Cardiac septum (tissue), 1 donor: Measurements from ENCODE around the gene DDX11. TPM values are rescaled to one million over a fixed set of nuclear protein-coding genes. Genes with fewer than 3 reads are reported as not detected.
A peak's percentile ranks its signal among the peaks of the same experiment; 100 is the strongest.
"Not testable (repeated sequence)": the region's sequence is repeated elsewhere in the genome, so short reads cannot be mapped to it uniquely, and the experiment has no call there.

Source experiments
- DNase-seq: peaks from one replicate; pipeline ENCODE4 v3.0.0-alpha.2; 2020; ENCODE audit warnings: low spot score
- intact Hi-C: fragments of 100-400 bp; cut with DNase I; formaldehyde crosslinking; loops from one replicate; pipeline ENCODE4 v1.14.0; 2022
- long read RNA-seq: library from polyadenylated mRNA; unstranded; transcript quantifications from one replicate; pipeline ENCODE4 v2.0.0, GENCODE V29; 2021
- total RNA-seq: library from RNA; stranded (reverse); fragmentation: NEBNext Ultra II Directional; extraction: Animal tissue kit (Norgen Biotek cat#: 25700); gene quantifications from one replicate; pipeline ENCODE4 v1.2.1, GENCODE V29; 2021
- donor health status: DM: no; HTN: no; CAD: no.

DDX11 gene
- total RNA-seq, result 3.4 TPM
- long read RNA-seq, partial matches to known transcripts, result 1 of 1 reads
- long read RNA-seq, other reads (novel, unspliced or antisense), result 0 of 1 reads

DNA sequence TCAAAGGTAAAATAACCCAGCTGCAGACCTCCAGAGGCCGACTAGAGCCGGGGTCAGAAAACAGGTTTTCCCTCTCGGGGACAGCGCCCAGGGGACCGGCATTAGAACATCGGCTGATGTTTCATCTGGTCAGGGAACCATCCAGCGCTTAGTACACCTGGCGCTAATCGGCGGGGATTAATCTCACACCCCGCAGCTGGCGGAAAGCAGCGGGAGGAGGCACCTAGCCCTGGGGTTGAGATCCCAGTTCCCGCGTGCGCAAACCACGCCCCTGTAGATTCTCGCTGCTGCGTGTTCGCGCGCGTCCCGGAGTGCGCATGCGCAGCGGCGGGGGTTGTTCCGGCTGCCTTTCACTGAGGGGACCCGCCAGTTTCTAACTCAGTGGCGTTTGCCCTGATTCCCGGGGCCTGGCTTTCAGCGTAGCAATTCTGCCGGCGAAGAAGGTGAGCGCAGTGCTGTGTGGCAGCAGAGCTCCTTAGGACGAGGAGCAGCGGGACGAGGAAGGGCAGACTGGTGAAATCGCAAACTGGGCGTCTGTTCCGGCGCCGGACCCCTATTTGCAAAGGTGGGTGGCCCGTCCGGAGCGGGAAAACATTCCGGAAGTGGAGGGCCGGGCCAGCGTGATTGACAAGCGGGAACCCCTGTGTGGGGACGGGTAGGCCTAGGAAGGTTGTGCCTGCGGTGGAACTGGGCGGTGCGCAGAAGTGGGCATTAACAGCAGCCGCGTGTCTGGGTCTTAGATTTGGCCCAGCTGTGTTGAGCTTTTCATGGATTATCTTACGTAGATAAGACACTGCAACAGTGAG is at the start of gene DDX11:
TSS of gene DDX11 (plus strand) at position 334 of the 806 bp plus-strand sequence. CDS start 4,534 bp downstream, outside the sequence.
- DNase-seq, result peak; percentile 94
- intact Hi-C loops, result loop anchor here (5.0 kb wide), 1 partner anchor 221 kb away; no protein-coding TSS in a partner anchor

DNA sequence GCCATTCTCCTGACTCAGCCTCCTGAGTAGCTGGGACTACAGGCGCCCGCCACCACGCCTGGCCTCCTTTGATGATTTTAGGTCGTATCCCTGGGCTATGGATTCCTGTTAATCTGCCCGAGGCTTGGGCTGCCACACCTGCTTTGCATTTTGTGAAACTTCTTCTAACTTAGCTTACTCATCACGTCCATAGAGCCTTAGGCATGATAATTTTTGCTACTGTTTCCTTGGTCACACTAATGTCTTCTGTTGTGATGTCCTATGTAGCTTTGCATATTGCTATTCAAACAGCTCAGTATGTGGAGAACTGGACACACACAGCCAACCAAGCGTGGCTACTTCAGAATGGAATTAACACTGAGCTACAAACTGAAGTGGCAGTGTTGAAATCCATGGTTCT is 47.5 kb upstream of the DDX11 start:
- no peak for DNase-seq
- intact Hi-C loops, result no loop called here

DNA sequence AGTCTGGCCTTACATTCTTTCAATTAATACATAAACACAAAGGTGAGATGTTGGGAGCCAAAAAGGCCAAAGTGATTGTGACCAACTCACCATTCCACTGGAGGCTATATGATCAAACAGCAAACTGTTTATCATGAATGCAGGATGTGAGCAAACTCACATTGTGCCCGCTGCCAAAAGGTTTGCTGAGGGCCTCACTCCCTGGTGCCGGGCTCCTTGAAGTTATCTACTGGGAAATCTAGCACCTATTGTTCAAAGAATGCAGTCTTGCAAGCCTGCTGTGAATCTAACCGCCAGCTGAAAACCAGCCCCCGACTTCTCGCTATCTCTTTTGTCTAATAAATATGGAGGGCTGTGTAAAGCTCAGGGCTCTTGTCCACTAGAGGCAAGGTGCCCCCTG is 46.7 kb upstream of the DDX11 start:
- intact Hi-C loops, DNase-seq: not testable (repeated sequence)

DNA sequence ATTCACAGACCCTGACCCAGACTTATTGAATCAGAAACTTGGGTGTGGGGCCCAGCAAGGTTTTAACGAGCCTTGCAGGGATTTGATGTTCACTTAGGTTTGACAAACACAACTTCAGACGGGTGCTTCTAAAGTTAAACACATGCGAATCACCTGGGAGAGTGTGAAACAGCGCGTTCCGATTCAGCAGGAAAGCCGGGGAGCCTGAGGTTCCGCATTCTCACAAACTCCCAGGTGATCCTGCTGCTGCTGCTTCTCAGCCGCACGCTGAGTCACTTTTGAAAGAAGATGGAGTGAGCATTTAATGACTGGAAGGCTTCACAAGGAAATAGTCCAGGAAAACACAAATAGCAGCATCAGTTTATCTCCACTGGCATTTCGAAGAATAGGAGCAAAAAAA is 44.2 kb upstream of the DDX11 start:
- DNase-seq, result no peak
- intact Hi-C loops, result no loop called here

DNA sequence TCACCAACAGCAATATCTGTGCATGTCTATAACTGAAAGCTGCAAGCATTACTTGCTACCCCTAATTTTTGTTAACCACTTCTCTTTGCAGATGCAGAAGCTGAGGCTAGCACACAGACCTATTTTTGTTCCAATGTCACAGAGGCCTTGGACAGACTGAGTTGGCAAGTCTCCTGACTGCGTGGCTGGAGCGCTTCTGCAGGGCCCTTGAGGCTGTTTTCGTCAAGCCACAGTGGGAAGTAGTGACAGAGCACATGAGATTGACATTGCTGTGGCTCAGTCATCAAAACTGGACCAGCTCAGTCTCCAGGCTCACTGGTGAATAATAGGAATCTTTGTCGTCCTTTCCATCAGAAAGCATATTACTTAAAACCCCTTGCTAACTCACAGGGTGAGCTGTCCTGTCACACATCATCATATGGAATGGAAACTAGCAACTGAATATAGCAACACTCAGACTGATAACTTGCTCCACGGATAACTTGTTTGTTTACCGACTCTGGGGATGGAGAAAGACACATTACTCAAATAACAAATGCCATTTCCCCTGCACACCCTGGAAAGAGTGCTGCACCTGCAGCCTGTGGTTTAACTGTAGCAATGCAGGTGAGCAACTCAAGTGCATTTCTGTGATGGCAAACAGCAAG is 43.6 kb upstream of the DDX11 start:
- intact Hi-C loops, result no loop called here
- no peak for DNase-seq

DNA sequence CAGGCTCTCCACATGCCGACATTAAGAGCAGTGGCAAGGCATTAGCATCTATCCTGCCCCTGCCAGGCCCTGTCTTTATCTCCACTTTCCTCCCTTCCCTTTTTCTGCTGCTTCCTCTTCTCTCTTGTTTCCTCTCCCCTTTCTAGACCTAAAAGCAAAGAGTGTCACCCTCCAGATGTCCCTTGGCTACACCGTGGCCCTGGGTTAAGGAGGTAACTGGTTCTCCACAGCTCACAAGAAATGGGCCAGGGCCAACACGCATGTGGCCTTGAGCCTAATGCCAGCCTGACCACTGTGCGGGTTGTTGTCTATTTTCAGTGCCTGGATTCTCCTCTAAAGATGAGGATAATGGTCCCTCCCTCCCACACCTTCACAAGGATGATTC is 41.7 kb upstream of the DDX11 start:
- DNase-seq, result no peak
- intact Hi-C loops, result no loop called here

DNA sequence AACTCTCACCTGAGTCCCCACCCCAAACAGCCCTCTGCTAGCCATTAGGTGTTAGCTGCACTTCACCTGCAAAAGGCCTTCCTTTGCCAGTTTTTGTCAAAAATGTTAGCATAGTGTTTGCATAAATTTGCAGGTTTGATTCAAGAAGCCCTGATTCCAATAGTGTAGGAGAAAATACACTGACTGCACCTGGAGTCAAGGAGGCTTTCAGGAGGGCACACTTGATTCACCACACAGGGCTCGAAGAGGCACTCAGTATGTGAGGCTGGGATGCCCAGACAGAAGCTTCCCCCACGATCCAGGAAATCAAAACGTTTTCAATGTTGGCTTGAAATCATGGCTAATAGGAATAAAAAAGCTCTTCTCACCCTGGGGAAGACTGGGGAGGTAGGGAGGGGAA is 40.5 kb upstream of the DDX11 start:
- intact Hi-C loops, result no loop called here
- no peak for DNase-seq

DNA sequence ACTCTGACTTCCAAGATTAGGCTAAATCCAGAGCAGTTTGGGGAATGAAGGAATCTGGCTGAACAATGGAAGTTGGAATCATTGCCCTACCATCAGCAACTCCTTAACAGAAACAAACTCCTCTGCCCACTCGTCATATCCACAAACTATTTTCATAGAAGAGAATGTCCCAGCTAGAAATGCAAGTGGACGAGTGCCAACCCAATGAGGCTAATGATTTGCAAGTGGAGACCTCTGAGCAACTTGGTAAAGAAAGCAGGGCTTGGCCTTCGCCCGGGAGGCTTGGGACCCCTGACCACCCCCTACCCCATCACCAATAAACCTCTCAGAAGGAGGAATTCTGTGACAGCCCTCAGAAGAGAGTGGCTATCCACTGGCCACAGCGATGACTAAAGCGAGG is 40.0 kb upstream of the DDX11 start:
- no peak for DNase-seq
- intact Hi-C loops, result no loop called here

DNA sequence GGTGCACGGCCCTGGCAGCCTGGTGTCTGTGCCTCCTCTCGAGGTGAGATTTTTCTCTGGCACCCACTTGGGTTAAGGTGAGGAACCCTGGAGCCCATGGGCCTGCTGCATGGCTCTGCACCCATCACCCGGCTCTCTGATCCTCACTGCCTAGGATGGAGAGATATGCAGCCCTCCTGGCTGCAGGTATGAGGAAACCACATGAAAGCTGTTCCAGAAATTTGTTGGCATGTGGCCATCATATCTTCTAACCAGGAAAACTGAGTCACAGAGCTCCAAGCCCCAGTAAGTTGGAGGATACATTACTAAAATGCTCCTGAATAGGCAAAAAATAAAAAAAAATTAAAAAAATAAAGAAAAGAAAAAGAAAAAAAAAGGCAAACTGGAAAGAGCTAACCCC is 39.3 kb upstream of the DDX11 start:
- DNase-seq, result no peak
- intact Hi-C loops, result no loop called here

DNA sequence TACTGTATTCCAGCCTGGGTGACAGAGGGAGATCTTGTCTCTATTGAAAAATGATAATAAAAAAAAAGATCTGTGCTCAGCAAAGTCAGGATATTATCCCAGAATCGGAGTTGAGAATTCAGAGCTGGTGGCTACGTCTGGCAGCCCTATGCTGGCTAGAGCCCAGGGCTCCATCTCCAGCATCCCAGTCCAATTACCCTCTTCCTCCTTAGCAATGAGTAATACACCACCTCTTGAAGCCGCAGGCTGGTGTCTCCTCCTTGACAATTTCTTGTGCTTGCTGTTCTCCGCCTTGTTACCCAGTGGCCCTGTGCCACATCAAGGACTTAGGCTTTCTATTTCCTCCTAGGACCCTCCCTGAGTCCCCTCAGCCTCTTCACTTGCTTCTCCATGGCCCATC is 38.4 kb upstream of the DDX11 start:
- intact Hi-C loops, result no loop called here
- DNase-seq, result no peak

DNA sequence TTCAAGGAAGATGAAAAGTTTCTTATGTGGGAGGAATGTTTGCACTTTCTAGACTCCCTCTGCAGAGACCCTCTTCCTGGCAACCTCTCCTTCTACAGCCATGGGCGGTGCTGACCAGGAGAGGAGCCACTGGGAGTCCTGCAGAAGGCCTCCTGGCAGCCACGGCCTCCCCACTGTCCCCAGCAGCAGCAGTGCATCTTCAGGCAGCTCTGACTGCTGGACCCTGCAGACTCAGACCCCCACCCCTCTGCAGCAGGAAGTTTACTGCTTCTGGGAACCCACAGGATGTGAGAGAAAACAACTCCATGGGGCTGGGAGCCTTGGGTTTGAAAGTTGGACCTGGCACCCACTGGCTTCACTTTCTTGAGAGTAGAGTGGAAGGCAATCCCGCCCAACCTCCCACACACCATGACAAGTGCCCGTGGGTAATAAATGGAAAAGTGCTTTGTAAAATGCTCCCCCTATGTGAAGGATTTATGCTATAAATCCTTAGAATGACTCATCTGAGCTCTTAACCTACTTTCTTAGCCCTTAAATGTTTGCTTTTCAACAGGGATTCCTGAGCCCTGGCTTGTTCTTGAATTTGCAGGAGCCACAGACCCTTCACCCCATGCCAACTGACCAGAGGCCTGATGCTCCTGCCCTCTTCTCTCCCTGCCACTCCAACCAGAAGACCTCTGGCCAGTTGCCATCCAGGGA is 37.5 kb upstream of the DDX11 start:
- DNase-seq, result no peak
- intact Hi-C loops, result no loop called here

DNA sequence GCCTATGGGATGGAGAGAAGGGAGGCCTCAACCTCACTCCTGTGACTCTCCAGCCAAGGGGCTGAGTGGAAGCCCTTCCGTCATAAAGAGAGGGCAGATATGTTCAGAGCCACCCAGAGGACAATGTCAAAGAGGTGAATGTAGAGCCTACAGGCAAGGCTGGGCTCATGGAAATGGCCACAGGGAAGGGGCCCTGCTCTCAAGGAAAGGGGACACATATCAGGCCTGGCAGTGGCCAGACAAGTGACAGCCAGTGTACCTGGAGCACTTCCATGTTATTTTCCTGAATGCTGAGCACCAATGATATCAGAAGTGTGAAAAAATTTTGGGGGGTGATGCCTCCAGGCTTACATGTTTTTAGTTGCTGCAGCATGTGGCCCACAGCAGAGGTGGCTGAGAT is 36.6 kb upstream of the DDX11 start:
- intact Hi-C loops, result no loop called here
- no peak for DNase-seq

DNA sequence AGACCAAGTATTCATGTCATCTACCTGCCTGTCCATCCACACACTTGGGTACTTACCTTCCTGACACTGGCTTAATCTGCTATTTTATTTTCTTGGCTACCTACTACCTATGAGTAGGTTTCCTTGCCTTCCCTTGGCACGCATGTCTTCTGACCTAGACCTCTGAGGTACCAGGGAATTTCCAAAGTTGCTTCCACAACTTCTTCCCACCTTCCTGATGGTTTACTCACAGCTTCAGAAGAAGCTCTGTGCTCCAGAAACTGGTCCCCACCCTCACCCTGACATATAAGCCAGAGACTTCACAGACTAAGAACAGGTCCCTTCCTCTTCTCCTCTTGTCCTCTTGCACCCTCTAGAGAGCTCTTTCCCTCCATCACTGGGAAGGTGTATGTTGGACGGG is 35.7 kb upstream of the DDX11 start:
- intact Hi-C loops, result no loop called here
- DNase-seq, result no peak

DNA sequence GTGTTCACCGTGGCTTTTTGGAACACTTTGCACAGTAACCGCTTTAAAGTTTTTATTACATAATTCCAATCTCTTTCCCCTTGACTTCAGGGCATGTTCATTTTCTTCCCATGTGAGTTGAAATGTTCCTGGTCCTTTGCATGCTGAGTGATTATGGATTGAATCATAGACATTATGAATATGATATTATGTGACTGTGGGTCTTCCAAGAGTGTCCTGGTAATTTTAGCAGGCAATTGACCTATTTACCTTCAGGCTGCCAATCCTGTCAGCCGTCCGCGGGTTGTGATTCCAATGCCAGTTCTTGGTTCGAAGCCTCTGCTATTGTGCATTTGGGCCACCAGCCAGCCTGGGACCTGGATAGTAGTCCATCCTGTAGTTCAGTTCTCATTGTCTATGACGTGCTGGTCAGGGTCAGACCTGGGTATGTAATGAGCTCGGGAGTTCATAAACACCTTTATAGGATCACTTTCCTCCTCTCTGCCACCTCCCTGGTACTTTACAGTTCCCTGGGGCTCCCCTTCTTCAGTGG is 32.6 kb upstream of the DDX11 start:
- DNase-seq, result no peak
- intact Hi-C loops, result no loop called here

DNA sequence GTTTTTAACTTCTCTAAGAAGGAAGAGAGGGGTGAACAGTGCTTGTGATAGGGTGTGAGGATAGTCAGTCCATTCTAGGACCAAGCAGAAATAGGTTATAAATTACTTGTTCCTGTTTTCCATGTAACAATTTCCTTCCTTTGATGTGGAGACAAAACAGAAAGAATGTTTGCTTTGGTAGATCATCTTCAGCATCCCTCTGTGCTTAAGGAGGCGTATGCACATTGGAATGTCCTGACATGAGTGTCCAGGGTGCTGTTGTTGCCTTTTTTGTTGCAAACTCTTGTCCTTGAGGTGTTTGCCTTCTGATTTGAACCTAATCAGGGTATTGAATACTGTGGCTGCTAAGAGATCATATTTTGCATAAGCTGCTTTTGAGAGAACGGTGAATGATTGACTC is 23.5 kb upstream of the DDX11 start:
- DNase-seq, intact Hi-C loops: not testable (repeated sequence)

DNA sequence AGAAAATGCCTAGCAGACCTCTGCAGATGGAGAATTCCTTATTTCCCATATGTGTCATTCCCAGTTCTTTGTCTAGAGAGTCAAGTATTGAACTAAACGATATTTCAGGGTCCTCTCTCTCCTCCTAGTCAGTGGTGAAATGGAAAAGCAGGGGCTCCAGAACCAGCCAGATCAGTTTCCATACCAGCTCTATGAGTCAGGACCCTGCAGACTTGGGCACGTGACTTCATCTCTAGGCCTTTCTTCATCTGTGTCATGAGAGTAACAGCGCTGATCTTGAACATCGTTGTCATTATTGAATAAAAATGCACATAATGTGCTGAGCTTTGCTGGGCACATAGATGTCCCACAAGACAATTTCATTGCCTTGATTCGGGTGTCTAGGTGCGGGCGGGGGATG is 23.1 kb upstream of the DDX11 start:
- intact Hi-C loops, DNase-seq: not testable (repeated sequence)

DNA sequence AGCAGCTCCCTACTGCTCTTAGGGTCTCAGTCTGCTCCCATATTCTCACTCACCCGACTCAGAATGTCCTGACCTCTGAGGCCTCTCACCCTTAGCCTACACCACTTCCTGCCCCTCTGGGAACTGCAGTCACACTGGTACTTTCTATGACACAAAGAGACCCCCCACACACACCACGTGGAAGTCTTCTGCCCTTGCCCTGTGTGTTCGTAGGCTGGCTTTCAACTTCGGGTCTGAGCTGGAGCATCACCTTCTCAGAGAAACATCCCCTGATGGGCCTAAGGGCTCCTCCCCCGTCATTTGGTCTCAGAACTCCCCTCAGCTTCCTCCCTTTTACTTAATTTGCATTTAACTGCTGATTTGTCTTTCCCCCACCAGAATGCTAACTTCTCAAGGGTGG is 22.0 kb upstream of the DDX11 start:
- DNase-seq, intact Hi-C loops: not testable (repeated sequence)

DNA sequence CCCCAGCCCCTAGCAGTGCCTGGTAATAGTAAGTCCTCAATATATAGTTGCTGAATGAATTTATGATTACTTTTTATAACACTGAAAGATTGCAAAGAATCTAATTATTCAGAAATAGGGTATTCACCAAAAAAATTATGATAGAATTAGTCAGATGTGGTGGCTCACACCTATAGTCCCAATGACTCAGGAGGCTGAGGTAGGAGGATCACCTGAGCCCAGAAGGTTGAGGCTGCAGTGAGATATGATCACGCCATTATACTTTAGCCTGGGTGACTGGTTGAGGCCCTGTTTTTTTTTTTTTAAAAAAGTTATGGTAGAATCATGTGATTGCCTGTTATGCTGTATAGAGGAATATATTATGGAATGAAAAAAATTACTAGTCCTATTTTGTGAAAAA is 21.5 kb upstream of the DDX11 start:
- intact Hi-C loops, DNase-seq: not testable (repeated sequence)

DNA sequence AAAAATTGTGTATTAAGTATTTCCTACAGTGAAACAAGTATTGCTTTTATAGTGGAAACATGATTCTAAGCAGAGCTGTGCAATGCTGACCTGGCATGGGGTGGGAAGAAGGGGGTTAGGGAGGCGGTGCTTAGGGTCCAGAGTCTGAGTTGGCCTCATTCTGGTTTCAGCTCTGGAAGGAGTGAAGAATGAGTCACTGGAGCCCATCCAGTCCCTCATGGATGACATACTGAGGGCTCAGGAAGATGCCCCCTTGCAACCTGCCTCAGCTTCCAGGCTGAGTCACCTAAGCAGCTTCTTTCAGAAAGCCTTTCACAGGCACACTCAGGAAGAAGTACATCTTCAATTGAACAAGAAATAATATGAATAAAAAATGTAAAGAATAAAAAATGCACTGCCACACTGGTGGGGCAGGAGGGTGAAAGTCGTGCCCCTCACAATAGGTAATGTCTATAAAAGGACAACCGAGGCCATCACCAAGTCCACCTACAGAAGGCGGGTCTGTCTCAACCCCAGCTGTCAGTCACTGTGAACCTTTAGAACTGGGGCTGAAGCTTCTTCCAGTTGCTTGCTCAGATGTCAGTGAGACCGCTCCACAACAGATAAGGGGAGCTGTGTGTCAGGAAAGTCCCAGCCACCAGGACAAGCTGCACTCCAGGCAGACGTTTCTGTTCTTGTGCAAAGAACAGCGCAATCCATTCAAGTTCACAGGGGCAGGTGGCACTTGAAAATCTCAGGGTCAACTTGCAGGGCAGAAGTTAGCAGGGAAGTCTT is 20.8 kb upstream of the DDX11 start:
- DNase-seq, intact Hi-C loops: not testable (repeated sequence)
